Bronchial epithelial cell (primary cell): ENCODE data around the gene WAPL. TPM values are rescaled to one million over a fixed set of nuclear protein-coding genes. Genes with fewer than 3 reads are reported as not detected.
"Not testable (repeated sequence)": the region's sequence is repeated elsewhere in the genome, so short reads cannot be mapped to it uniquely, and the experiment has no call there.

ENCODE experiments used
- DNase-seq: peaks from one replicate; pipeline ENCODE4 v3.0.0-alpha.2; 2010; ENCODE audit warnings: low read depth
- FAIRE-seq: peaks from 2 replicates; lab custom pipeline; 2011; peaks lifted over from hg19 to GRCh38; lab: Jason Lieb, UNC
- H3K27me3 ChIP-seq: 2 replicates; pipeline ENCODE4 v1.5.1; 2011; ENCODE audit warnings: low read length; ENCODE audit not compliant: control insufficient read depth, insufficient read depth
- H3K36me3 ChIP-seq: 2 replicates; pipeline ENCODE4 v1.5.1; 2011; ENCODE audit warnings: low read length; ENCODE audit not compliant: control insufficient read depth, insufficient read depth
- H3K4me3 ChIP-seq: 2 replicates; pipeline ENCODE4 v1.5.1; 2011; ENCODE audit warnings: mild to moderate bottlenecking, low read depth, low read length, control low read depth
- total RNA-seq: library from RNA; depleted of rRNA; stranded (reverse); fragments of >200 nt; gene quantifications from 2 replicates; pipeline ENCODE4 v1.2.1, GENCODE V29; 2014
- TF ChIP-seq, protein P1 (sequence below): IDR thresholded peaks from 2 replicates; pipeline ENCODE4 v1.5.1; 2011; ENCODE audit warnings: mild to moderate bottlenecking, moderate library complexity, low read length, control low read depth, inconsistent platforms; ENCODE audit not compliant: insufficient read depth, severe bottlenecking

The WAPL gene
- total RNA-seq, 1 donor from 2014 or later, result 41.9 TPM

DNA sequence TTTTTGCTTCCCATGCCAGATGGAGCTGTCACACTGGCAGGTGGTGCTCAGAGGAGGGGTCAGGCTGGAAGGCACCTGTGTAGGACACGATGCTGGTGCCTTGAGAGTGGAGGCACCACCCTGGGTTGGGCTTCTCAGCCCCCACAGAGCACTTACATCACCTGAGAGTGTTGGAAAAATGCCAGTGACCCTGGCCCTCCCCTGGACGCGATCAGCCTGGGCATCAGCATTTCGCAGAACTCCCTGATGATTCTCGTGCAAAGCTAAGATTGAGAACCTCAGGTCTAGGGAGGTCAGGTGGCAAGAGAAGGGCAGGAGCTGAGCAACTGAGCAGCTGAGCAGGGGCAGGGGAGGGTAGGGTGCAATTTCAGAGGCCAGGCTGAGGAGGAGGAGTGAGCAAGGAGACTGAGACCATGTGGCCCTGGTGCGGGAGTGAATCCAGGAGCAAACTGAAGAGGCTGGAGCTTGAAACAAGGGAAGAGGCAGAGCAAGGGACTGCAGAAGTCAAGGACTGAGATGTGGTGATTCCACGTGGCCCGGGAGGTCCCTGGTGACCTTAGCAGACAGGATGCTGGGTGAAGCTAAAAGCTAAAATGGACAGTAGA is 130.3 kb downstream of the WAPL start:
- no peak for FAIRE-seq
- no peaks in the 10 kb centered on the region for H3K36me3 ChIP-seq
- no peak overlapping the region for H3K4me3 ChIP-seq
- peaks cover 7% of the 10 kb centered on the region for H3K27me3 ChIP-seq
- TF ChIP-seq, protein P1, sequence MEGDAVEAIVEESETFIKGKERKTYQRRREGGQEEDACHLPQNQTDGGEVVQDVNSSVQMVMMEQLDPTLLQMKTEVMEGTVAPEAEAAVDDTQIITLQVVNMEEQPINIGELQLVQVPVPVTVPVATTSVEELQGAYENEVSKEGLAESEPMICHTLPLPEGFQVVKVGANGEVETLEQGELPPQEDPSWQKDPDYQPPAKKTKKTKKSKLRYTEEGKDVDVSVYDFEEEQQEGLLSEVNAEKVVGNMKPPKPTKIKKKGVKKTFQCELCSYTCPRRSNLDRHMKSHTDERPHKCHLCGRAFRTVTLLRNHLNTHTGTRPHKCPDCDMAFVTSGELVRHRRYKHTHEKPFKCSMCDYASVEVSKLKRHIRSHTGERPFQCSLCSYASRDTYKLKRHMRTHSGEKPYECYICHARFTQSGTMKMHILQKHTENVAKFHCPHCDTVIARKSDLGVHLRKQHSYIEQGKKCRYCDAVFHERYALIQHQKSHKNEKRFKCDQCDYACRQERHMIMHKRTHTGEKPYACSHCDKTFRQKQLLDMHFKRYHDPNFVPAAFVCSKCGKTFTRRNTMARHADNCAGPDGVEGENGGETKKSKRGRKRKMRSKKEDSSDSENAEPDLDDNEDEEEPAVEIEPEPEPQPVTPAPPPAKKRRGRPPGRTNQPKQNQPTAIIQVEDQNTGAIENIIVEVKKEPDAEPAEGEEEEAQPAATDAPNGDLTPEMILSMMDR, result no peak
- no peak for DNase-seq

DNA sequence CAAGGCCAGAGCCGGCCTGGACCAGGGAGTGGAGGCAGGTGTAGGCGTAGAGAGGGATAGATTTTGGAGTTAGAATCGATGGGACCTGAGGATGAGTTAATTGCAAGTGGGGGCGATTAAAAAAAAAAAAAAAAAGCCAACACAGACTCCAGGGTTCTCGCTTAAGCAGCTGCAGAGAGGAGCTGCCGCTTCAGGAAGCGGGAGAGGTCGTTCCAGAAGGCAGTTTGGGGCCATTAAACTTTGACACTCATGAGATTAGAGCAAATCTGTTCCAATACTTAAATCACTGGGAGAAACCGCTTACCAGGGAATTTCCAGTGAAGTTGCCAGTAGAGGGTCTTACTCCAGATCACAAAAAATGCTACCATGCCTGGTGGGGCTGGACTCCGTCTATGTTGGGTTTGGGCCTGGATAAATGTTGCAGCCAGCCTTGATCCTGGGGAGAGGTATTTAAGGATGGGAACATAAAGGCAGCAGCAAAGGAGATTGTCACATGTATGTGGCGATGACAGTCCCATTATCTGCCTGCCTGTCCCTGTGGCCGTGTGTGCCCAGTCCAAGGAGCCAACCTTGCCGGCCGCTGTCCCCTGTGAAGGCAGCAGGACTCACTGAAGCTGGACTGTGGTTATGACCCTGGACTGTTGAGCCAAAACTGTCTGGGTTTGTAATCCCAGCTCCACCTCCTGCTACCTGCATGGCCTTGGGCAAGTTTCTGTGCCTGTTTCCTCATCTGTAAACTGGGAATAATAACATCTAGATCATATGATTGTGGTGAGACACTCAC is 131.1 kb downstream of the WAPL start:
- no peak overlapping the region for H3K4me3 ChIP-seq
- H3K36me3 ChIP-seq, result no peaks in the 10 kb centered on the region
- DNase-seq, result no peak
- no peak for FAIRE-seq
- TF ChIP-seq, protein P1, result no peak
- H3K27me3 ChIP-seq, result peaks cover 9% of the 10 kb centered on the region

DNA sequence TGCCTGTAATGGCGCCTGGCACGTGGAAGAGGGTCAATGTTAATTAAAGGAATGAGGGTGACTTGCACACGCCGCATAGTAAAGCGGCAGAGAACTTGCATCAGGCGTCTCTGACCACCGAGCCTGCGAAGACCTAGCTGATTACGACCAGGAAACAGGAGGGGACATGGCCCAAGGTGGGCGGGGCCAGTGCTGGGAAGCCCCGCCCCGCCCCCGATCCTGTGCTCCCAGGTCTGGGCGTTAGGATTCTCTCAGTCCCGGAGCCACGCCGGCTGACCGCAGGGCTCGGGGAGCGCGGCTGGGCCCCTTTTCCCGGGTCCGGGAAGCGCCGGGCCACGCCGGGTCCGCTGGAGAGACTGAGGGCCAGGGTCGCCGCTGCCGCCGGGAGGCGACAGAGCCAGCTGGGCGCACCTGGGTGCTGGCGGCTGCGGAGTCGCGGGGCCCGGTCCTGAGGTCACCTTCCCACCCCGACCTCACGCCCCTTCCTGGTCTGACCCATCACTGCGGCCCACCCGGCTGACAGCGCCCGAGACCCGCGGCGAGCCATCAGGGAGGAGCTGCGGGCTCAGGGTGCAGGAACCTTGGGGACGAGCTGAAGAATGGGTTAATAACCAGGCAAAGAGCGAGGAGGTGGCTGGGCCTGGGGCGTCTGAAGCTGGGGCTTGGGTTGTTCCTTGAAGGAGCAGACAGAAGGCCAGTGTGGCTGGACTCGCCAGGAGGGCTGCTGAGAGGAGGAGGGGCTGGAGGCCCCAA is 132.0 kb downstream of the WAPL start:
- TF ChIP-seq, protein P1, result no peak
- no peak for DNase-seq
- no peak for FAIRE-seq
- H3K36me3 ChIP-seq, result no peaks in the 10 kb centered on the region
- peak overlapping the region; percentile 21 for H3K4me3 ChIP-seq
- H3K27me3 ChIP-seq, result peaks cover 9% of the 10 kb centered on the region

DNA sequence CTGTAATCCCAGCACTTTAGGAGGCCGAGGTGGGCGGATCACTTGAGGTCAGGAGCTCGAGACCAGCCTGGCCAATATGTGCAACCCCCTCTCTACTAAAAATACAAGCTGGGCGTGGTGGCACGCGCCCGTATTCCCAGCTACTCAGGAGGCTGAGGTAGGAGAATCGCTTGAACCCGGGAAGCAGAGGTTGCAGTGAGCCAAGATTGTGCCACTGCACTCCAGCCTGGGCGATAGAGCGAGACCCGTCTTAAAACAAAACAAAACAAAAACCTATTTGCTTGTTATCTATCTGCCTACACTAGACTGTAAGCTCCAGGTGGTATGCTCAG is 132.5 kb downstream of the WAPL start:
- peak overlapping the region; percentile 21 for H3K4me3 ChIP-seq
- not testable (repeated sequence) for DNase-seq, H3K27me3 ChIP-seq, FAIRE-seq, H3K36me3 ChIP-seq

DNA sequence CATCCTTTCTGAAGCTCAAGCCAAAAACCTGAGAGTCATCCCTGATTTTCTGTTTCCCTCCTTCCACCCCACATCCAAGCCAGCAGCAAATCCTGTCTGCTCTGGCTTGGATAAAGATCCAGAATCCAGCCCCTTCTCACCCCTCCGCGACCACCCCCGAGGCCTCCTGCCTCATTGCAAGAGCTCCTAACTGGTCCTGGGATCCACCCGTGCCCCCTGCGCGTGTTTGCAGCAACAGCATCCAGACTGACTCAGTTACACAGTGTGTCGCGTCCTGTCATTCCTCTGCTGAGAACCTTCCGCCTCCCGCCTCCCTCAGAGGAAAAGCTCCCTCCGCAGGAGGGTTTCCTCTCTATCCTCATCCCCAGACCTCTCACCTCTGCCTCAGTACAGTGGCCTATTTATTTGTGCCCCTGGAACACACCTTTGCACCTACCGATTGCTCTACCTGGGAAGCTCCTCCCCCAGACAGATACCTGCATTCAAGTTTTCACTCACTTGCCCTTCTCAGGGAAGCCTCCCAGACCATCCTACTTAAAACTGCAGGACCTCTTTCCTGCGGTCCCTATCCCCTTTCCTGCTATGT is 133.4 kb downstream of the WAPL start:
- DNase-seq, result no peak
- no peak overlapping the region for H3K4me3 ChIP-seq
- H3K27me3 ChIP-seq, result peaks cover 9% of the 10 kb centered on the region
- no peaks in the 10 kb centered on the region for H3K36me3 ChIP-seq
- FAIRE-seq, result no peak
- TF ChIP-seq, protein P1, result no peak
